ENCODE data around the gene SLAIN2. TPM values are rescaled to one million over a fixed set of nuclear protein-coding genes. Genes with fewer than 3 reads are reported as not detected.
A peak's percentile ranks its signal among the peaks of the same experiment; 100 is the strongest.
"Not testable (repeated sequence)": the region's sequence is repeated elsewhere in the genome, so short reads cannot be mapped to it uniquely, and the experiment has no call there.

SLAIN2 gene
- total and polyA plus RNA-seq, 5 donors from 2014 or later = 23.9 to 82.9 (median 26.4) TPM

DNA sequence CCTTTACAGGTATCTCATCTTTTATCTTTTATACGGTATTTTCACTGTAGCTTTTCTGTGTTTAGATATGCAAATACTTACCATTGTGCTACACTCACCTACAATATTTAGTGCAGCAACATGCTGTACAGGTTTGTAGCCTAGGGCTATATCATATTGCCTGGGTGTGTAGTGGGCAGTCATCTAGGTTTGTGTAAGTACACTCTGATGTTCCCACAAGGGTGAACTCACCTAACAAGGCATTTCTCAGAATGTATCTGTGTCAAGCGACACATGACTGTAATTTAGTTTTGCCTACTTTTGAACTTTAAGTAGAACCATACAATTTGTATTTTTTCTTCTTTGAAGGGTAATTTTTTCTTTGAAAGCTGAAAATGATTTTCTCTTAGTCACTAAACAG lies 87.6 kb downstream of the SLAIN2 start:
- no peaks in the 10 kb centered on the region for H3K9me3 ChIP-seq (ENCODE audit: control insufficient read depth in 2 of 2, low read length in 2 of 2)
- peaks cover 4% of the 10 kb centered on the region for H3K4me1 ChIP-seq (ENCODE audit: control insufficient read depth, insufficient read depth, low read length, poor library complexity, severe bottlenecking)
- DNase-seq (no peak), ATAC-seq (ENCODE audit: low read depth in 2 of 2) (no peak)
- peaks cover 6% of the 10 kb centered on the region for H3K36me3 ChIP-seq (ENCODE audit: control insufficient read depth, insufficient read depth, low read length)
- Mint-ChIP-seq H3K27me3 (no peaks in the 10 kb centered on the region), H3K4me1 (peaks cover 11 to 37% (median 30%) of the 10 kb centered on the region in 4 donors), H3K4me3 (no peak overlapping the region), H3K36me3 (peaks cover 17% of the 10 kb centered on the region), H3K27ac (no peak overlapping the region), H3K9me3 (peaks cover 0 to 3% (median 0%) of the 10 kb centered on the region in 7 donors)
- H3K4me3 ChIP-seq (ENCODE audit: low read depth, low read length) = no peak overlapping the region
- H3K27ac ChIP-seq (ENCODE audit: insufficient read depth, low read length, poor library complexity, severe bottlenecking) = no peak overlapping the region
- H3K27me3 ChIP-seq (ENCODE audit: control insufficient read depth, insufficient read depth, low read length) = no peaks in the 10 kb centered on the region

DNA sequence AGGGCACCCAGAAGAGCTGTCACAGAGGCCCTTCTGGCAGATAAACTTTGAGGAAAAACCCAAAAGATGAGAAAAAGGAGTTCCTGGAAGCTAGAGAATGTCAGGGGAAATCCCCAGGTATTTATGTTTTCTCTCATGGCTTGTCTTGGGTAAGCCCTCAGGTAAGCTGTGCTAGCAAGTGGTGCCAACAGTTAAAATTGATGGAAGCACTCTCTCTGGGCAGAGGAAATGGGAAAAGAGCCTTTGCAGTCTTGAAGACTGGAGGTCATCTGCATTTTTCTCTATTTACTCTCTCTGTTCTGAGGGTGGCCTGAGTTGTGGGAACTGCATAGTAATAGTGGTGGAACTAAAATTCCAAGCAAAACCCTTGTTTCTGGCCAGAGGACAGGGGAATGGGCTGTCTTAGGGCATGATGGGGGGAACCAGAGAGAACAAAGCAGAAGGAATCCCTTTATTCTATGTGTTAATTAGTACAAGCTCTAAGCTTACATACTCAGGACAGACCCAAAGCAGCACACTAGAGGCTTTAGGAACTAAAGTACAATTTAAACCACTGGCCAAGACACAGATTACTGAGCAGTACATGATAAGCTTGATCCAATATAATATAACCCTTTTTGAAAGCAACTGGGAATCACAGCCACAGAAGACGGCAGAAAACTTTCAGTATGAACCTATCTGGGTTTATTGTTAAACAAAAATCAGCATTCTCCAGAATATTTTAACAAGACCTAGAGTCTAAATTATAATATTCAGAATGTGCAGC lies 88.6 kb downstream of the SLAIN2 start:
- peaks cover 16% of the 10 kb centered on the region for H3K36me3 Mint-ChIP-seq
- ATAC-seq (ENCODE audit: low read depth in 2 of 2) (no peak), DNase-seq (no peak)
- H3K27me3 Mint-ChIP-seq = no peaks in the 10 kb centered on the region
- peaks cover 0 to 3% (median 0%) of the 10 kb centered on the region in 7 donors for H3K9me3 Mint-ChIP-seq
- Histone ChIP-seq H3K27me3 (ENCODE audit: control insufficient read depth, insufficient read depth, low read length) (no peaks in the 10 kb centered on the region), H3K27ac (ENCODE audit: insufficient read depth, low read length, poor library complexity, severe bottlenecking) (no peak overlapping the region), H3K9me3 (ENCODE audit: control insufficient read depth in 2 of 2, low read length in 2 of 2) (no peaks in the 10 kb centered on the region), H3K4me1 (ENCODE audit: control insufficient read depth, insufficient read depth, low read length, poor library complexity, severe bottlenecking) (peaks cover 4% of the 10 kb centered on the region), H3K36me3 (ENCODE audit: control insufficient read depth, insufficient read depth, low read length) (peaks cover 6% of the 10 kb centered on the region), H3K4me3 (ENCODE audit: low read depth, low read length) (no peak overlapping the region)
- H3K4me3 Mint-ChIP-seq = no peak overlapping the region
- peaks cover 11 to 37% (median 30%) of the 10 kb centered on the region in 4 donors for H3K4me1 Mint-ChIP-seq
- no peak overlapping the region for H3K27ac Mint-ChIP-seq

DNA sequence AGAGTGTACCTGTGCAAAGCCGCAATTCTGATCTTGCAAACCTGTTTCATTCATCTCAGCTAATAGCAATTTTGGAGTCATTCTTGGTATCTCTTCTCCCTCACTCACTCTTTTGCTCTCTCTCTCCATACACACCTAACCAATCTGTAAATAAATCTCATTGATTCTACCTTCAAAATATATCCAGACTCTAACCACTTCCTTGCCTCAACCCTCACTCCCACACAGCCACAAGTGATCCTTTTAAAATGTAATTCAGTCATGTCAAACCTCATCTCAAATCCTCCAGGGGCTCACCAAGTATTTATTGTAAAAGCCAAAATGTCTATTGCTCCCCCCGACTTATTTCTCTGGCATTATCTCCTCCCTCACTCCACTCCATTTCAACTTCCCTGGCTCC lies 90.1 kb downstream of the SLAIN2 start:
- H3K36me3 ChIP-seq (ENCODE audit: control insufficient read depth, insufficient read depth, low read length) = peaks cover 6% of the 10 kb centered on the region
- no peaks in the 10 kb centered on the region for H3K9me3 ChIP-seq (ENCODE audit: control insufficient read depth in 2 of 2, low read length in 2 of 2)
- no peaks in the 10 kb centered on the region for H3K27me3 ChIP-seq (ENCODE audit: control insufficient read depth, insufficient read depth, low read length)
- Mint-ChIP-seq H3K27me3 (no peaks in the 10 kb centered on the region), H3K4me1 (peaks cover 11 to 37% (median 30%) of the 10 kb centered on the region in 4 donors), H3K36me3 (peaks cover 13% of the 10 kb centered on the region), H3K9me3 (peaks cover 0 to 3% (median 0%) of the 10 kb centered on the region in 7 donors), H3K27ac (peak overlapping the region; percentile 11 to 28 (median 11)), H3K4me3 (no peak overlapping the region)
- DNase-seq = peak in 1 of 3 donors; percentile 31
- no peak for ATAC-seq (ENCODE audit: low read depth in 2 of 2)
- no peak overlapping the region for H3K27ac ChIP-seq (ENCODE audit: insufficient read depth, low read length, poor library complexity, severe bottlenecking)
- H3K4me1 ChIP-seq (ENCODE audit: control insufficient read depth, insufficient read depth, low read length, poor library complexity, severe bottlenecking) = peaks cover 4% of the 10 kb centered on the region
- no peak overlapping the region for H3K4me3 ChIP-seq (ENCODE audit: low read depth, low read length)

GRCh38 chr4:48432017-48432416 lies 90.7 kb downstream of the SLAIN2 start:
- Mint-ChIP-seq H3K27ac (peak overlapping the region in 2 of 3 donors; percentile 8 to 11), H3K36me3 (peaks cover 11% of the 10 kb centered on the region), H3K9me3 (peaks cover 0 to 3% (median 0%) of the 10 kb centered on the region in 7 donors), H3K4me3 (no peak overlapping the region), H3K4me1 (peaks cover 11 to 37% (median 29%) of the 10 kb centered on the region in 4 donors), H3K27me3 (no peaks in the 10 kb centered on the region)
- H3K4me3 ChIP-seq (ENCODE audit: low read depth, low read length) = no peak overlapping the region
- H3K4me1 ChIP-seq (ENCODE audit: control insufficient read depth, insufficient read depth, low read length, poor library complexity, severe bottlenecking) = peaks cover 4% of the 10 kb centered on the region
- peaks cover 6% of the 10 kb centered on the region for H3K36me3 ChIP-seq (ENCODE audit: control insufficient read depth, insufficient read depth, low read length)
- ATAC-seq (ENCODE audit: low read depth in 2 of 2) (no peak), DNase-seq (no peak)
- no peaks in the 10 kb centered on the region for H3K9me3 ChIP-seq (ENCODE audit: control insufficient read depth in 2 of 2, low read length in 2 of 2)
- no peak overlapping the region for H3K27ac ChIP-seq (ENCODE audit: insufficient read depth, low read length, poor library complexity, severe bottlenecking)
- H3K27me3 ChIP-seq (ENCODE audit: control insufficient read depth, insufficient read depth, low read length) = no peaks in the 10 kb centered on the region

GRCh38 chr4:48436318-48436717 lies 95.0 kb downstream of the SLAIN2 start:
- peaks cover 7 to 12% (median 8%) of the 10 kb centered on the region in 4 donors for H3K4me1 Mint-ChIP-seq
- no peaks in the 10 kb centered on the region for H3K9me3 ChIP-seq (ENCODE audit: control insufficient read depth in 2 of 2, low read length in 2 of 2)
- H3K4me1 ChIP-seq (ENCODE audit: control insufficient read depth, insufficient read depth, low read length, poor library complexity, severe bottlenecking) = peaks cover 2% of the 10 kb centered on the region
- no peak overlapping the region for H3K27ac ChIP-seq (ENCODE audit: insufficient read depth, low read length, poor library complexity, severe bottlenecking)
- no peaks in the 10 kb centered on the region for H3K36me3 ChIP-seq (ENCODE audit: control insufficient read depth, insufficient read depth, low read length)
- ATAC-seq (ENCODE audit: low read depth in 2 of 2) (no peak), DNase-seq (no peak)
- H3K27ac Mint-ChIP-seq = no peak overlapping the region
- H3K27me3 Mint-ChIP-seq = peaks cover 19% of the 10 kb centered on the region
- no peaks in the 10 kb centered on the region for H3K36me3 Mint-ChIP-seq
- no peak overlapping the region for H3K4me3 Mint-ChIP-seq
- H3K4me3 ChIP-seq (ENCODE audit: low read depth, low read length) = no peak overlapping the region
- H3K9me3 Mint-ChIP-seq = peaks cover 0 to 5% (median 0%) of the 10 kb centered on the region in 7 donors
- H3K27me3 ChIP-seq (ENCODE audit: control insufficient read depth, insufficient read depth, low read length) = peaks cover 3% of the 10 kb centered on the region

DNA sequence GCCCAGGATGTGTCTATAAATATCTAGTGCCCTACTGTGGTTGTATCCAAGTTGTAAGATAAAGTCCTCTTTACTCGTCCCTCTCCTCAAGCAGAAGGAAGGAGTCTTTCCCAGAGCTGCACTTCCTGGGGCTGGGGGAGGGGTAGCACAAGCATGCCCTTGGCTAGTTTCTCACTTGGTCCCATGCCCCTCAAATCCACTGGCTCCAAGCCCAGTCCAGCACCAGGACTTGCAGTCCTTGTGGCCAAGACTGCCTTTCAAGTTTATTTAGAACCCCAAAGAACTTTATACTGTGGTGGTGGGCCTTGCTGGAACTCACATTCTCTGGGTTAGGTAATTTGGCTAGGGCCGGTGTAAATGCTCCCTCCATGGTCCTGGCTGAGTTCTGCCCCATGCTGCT lies 98.7 kb downstream of the SLAIN2 start:
- Histone ChIP-seq H3K36me3 (ENCODE audit: control insufficient read depth, insufficient read depth, low read length) (no peaks in the 10 kb centered on the region), H3K27ac (ENCODE audit: insufficient read depth, low read length, poor library complexity, severe bottlenecking) (no peak overlapping the region)

GRCh38 chr4:48440914-48441313 lies 99.6 kb downstream of the SLAIN2 start:
- H3K4me3 Mint-ChIP-seq; H3K4me3 ChIP-seq (ENCODE audit: low read depth, low read length); H3K9me3 ChIP-seq (ENCODE audit: control insufficient read depth in 2 of 2, low read length in 2 of 2); H3K4me1 ChIP-seq (ENCODE audit: control insufficient read depth, insufficient read depth, low read length, poor library complexity, severe bottlenecking); DNase-seq; ATAC-seq (ENCODE audit: low read depth in 2 of 2); H3K27ac Mint-ChIP-seq; H3K27ac ChIP-seq (ENCODE audit: insufficient read depth, low read length, poor library complexity, severe bottlenecking); H3K9me3 Mint-ChIP-seq; H3K4me1 Mint-ChIP-seq; H3K27me3 ChIP-seq (ENCODE audit: control insufficient read depth, insufficient read depth, low read length); H3K36me3 Mint-ChIP-seq; H3K36me3 ChIP-seq (ENCODE audit: control insufficient read depth, insufficient read depth, low read length): not testable (repeated sequence)
- H3K27me3 Mint-ChIP-seq = peaks cover 19% of the 10 kb centered on the region

More for the DNA sequence above, 98.7 kb downstream of the SLAIN2 start:
- Mint-ChIP-seq H3K4me3 (no peak overlapping the region), H3K27ac (no peak overlapping the region), H3K36me3 (no peaks in the 10 kb centered on the region), H3K4me1 (no peaks in the 10 kb centered on the region), H3K9me3 (peaks cover 0 to 3% (median 0%) of the 10 kb centered on the region in 7 donors), H3K27me3 (peaks cover 19% of the 10 kb centered on the region)
- no peak overlapping the region for H3K4me3 ChIP-seq (ENCODE audit: low read depth, low read length)
- no peaks in the 10 kb centered on the region for H3K4me1 ChIP-seq (ENCODE audit: control insufficient read depth, insufficient read depth, low read length, poor library complexity, severe bottlenecking)
- no peaks in the 10 kb centered on the region for H3K9me3 ChIP-seq (ENCODE audit: control insufficient read depth in 2 of 2, low read length in 2 of 2)
- ATAC-seq (ENCODE audit: low read depth in 2 of 2) (no peak), DNase-seq (no peak)
- peaks cover 3% of the 10 kb centered on the region for H3K27me3 ChIP-seq (ENCODE audit: control insufficient read depth, insufficient read depth, low read length)

DNA sequence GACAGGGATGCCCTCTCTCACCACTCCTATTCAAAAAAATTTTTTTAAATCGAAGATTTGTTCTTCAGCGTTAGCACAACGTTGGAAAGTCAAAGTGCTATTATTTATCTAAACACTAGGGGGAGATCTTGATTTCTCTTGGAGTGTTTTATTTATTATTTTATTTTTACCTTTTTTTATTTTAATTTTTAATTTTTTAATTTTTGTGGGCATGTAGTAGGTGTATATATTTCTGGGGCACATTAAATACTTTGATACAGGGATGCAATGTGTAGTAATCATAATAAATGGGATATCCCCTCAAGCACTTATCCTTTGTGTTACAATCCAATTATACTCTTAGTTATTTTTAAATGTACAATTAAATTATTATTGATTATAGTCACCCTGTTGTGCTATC lies 104.4 kb downstream of the SLAIN2 start:
- Mint-ChIP-seq H3K27ac (no peak overlapping the region), H3K4me1 (no peaks in the 10 kb centered on the region), H3K9me3 (peaks cover 0 to 1% (median 0%) of the 10 kb centered on the region in 7 donors), H3K36me3 (no peaks in the 10 kb centered on the region), H3K27me3 (peaks cover under 1% of the 10 kb centered on the region), H3K4me3 (no peak overlapping the region)
- Histone ChIP-seq H3K4me3 (ENCODE audit: low read depth, low read length) (no peak overlapping the region), H3K27ac (ENCODE audit: insufficient read depth, low read length, poor library complexity, severe bottlenecking) (no peak overlapping the region), H3K9me3 (ENCODE audit: control insufficient read depth in 2 of 2, low read length in 2 of 2) (no peaks in the 10 kb centered on the region), H3K27me3 (ENCODE audit: control insufficient read depth, insufficient read depth, low read length) (peaks cover 1% of the 10 kb centered on the region), H3K4me1 (ENCODE audit: control insufficient read depth, insufficient read depth, low read length, poor library complexity, severe bottlenecking) (no peaks in the 10 kb centered on the region), H3K36me3 (ENCODE audit: control insufficient read depth, insufficient read depth, low read length) (no peaks in the 10 kb centered on the region)
- no peak for ATAC-seq (ENCODE audit: low read depth in 2 of 2)
- peak in 2 of 3 donors; percentile 24 to 29 for DNase-seq

All from CD4-positive, CD25-positive, alpha-beta regulatory T cell (primary cell).